Measurements from ENCODE around the gene SRF.

The SRF gene

DNA sequence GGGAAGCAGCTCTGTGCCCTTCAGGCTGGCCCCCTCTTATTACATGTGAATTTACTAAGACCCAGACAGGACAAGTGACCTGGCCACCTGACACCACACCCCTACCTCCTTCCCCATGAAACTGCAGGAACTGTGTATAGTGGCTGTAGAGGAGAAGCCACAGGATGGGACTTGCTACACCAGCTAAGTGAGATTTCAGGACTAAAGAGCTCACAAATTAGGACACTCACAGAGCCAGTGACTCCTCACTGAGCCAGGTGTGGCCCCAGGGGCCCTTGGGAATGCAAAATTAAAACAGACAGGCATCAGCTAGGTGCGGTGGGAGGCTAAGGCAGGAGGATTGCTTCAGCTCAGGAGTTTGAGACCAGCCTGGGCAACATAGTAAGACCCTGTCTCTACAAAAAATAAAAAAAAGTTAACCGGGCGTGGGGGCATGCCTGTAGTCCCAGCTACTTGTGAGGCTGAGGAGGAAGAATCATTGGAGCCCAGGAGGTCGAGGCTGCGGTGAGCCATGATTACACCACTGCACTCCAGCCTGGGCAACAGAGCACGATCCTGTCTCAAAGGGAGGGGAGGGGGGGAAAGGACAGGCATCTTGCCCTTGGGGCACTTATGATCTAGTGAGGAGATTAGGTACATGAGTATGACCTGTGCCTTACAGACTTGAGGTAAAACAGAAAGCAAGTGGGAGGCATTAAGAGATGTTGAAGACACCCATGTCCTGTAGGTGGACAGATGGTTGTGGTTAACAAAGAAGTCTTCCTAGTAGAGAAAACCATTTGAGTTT lies 23.2 kb upstream of the SRF start:
- DNase-seq, result no peak

DNA sequence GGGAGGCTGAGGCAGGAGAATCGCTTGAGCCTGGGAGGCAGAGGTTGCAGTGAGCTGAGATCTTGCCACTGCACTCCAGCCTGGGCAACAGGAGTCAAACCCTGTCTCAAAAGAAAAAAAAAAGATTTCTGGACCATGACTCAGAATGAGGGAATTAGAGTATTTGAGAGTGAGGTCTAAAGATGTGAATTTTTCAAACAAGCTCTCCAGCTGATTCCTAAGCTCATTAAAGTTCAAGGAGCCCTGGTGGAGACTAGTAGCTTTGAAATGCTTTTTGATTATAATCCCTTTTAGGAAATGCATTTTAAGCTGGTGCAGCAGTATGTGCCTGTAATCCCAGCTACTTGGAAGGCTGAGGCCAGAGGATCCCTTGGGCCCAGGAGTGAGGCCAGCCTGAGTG lies 21.8 kb upstream of the SRF start:
- DNase-seq, result no peak

DNA sequence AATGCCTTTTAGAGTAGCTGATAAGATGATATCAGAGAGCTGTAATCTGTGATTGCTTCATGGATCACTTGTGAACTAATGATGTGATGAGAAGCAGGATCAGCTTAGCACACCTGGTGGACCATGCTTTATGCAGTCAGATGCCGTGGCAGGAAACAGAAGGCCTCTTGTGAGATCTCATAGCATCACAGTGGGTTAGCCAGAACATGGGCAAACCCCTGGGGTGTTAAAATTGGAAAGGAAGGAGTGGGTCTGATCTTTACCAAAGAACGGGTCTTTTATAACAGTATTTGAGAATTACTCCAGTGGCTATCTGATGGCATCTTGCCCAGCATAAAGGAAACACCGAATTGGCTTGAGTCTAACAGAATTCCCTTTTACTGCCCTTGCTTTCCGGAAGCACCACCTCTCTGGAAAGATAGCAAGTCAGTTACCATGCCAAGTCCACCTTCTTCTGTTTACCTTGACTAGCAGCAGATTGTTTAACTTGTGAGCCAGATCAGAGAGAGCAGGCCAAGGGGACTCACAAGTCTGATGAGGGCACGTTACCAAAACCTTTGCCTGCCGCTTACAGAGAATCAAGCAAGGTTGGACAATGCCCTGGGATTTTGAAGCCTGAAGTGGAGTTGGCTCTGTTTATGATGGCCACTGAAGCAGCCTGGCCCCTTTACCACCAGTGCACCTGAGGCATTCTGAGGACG lies 20.9 kb upstream of the SRF start:
- no peak for DNase-seq

DNA sequence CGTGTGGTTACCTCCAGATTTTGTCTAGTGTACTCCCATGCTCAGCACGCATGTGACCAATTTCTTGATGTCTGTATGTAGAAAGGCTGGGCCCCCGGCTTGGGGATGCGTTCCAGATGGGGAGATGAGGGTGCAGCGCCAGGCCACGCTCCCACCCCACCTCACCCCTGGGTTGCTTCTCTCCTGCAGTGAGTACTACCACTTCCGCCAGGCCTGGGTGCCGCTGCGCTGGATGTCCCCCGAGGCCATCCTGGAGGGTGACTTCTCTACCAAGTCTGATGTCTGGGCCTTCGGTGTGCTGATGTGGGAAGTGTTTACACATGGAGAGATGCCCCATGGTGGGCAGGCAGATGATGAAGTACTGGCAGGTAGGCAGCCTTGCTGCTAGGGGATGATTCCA lies 11.5 kb upstream of the SRF start:
- no peak for DNase-seq

DNA sequence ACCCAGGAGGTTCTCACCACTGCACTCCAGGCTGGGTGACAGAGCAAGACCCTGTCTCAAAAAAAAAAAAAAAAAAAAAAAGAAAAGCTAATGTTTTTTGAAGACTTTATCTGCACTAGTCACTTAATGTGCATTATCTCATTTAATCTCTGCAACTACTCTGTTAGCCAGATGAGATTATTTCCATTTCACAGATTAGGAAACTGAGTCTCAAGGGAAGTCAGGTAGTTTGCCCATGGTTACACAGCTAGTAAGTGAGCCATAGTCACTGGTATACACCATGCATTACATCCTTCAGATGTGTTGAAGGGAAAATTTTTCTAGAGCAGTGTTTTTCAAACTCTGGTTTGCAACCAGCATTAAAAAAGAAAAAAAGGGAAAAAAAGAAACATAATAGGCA lies 7.2 kb upstream of the SRF start:
- DNase-seq, result no peak

DNA sequence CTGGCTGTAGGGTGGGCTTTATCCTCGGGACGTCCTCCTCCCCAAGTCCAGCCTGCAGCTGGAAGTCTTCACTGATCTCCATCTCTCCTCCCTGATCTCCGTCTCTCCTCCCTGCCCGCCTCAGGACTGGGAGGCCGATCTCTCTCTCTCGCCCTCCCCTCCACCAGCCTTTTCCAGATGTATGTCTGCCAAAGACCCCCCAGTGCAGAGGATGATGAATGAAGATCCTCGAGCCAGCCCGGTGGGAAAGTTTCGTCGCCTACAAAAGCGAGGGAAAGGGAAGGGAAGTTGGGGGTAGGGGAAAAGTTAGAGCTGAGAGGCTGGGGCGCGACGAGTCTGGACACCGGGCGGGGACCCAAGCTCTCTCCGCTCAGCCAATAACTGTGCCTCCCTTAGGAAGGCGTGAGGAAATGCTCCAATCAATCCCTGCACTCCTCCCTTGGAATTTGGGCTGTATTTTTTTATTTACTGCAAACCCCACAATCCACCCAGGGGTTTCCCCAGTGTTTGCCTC lies 595 bp upstream of the SRF start:
- no peak for DNase-seq

DNA sequence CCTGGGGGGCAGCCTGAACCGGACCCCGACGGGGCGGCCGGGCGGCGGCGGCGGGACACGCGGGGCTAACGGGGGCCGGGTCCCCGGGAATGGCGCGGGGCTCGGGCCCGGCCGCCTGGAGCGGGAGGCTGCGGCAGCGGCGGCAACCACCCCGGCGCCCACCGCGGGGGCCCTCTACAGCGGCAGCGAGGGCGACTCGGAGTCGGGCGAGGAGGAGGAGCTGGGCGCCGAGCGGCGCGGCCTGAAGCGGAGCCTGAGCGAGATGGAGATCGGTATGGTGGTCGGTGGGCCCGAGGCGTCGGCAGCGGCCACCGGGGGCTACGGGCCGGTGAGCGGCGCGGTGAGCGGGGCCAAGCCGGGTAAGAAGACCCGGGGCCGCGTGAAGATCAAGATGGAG lies 636 bp downstream of the SRF start:
- no peak for DNase-seq

DNA sequence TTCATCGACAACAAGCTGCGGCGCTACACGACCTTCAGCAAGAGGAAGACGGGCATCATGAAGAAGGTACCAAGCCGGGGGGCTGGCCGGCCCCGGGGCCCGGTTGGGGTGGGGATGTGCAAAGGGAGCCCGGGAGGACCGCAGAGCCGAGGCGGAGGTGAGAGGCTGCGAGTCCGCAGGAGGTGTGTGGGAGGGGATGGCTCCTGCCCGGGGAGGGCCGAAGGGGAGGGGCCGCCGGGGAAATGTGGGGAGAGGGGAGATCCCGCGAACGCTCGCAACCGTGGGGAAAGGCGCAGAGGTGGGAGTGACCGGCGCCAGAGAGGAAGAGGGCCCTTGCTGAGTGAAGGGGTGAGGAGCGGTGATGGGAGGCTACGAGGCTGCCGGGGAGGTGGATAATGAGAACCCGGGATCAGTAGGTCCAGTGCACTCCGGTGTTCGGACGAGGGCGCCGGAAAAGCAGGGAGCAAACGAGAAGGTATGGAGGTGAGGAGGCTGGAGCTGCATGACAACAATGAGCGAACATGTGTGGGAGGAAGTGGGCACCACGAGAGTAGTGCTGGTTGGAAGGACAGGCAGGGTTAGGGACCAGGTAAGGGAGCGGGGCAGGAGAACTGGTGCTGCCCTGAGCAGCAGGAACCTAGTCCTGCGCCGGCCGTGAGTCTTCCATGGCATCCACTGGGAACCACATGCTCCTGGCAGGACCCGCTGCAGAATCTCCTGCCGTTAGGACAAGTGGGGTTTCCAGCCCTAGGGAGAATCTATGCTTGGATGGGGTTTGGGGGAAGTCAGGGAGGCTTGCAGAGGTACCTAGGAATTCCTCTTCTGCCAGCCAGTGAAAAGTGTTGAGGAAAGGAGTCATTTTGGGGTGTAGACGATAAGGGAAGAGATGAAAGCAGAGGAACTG lies 1.3 kb downstream of the SRF start:
- no peak for DNase-seq

DNA sequence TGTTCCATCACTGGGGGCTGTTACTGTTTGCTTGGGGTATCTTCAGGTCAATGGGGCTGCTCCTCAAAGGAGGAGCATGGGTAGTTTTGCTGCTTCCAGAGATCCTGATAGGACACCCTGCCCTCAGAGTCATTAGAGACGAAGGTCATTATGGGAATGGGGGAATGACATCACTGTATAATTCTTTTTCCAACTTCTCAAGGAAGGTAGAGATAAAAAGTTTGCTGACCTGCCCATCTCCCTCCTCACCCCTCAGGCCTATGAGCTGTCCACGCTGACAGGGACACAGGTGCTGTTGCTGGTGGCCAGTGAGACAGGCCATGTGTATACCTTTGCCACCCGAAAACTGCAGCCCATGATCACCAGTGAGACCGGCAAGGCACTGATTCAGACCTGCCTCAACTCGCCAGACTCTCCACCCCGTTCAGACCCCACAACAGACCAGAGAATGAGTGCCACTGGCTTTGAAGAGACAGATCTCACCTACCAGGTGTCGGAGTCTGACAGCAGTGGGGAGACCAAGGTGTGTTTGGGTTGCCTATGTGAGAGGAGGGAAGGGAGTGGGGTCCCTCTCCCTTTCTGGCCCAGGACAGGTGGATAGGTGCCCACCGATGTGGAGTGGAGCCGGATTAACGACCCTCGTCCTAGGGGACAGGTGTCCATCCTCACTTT lies 2.7 kb downstream of the SRF start:
- no peak for DNase-seq

DNA sequence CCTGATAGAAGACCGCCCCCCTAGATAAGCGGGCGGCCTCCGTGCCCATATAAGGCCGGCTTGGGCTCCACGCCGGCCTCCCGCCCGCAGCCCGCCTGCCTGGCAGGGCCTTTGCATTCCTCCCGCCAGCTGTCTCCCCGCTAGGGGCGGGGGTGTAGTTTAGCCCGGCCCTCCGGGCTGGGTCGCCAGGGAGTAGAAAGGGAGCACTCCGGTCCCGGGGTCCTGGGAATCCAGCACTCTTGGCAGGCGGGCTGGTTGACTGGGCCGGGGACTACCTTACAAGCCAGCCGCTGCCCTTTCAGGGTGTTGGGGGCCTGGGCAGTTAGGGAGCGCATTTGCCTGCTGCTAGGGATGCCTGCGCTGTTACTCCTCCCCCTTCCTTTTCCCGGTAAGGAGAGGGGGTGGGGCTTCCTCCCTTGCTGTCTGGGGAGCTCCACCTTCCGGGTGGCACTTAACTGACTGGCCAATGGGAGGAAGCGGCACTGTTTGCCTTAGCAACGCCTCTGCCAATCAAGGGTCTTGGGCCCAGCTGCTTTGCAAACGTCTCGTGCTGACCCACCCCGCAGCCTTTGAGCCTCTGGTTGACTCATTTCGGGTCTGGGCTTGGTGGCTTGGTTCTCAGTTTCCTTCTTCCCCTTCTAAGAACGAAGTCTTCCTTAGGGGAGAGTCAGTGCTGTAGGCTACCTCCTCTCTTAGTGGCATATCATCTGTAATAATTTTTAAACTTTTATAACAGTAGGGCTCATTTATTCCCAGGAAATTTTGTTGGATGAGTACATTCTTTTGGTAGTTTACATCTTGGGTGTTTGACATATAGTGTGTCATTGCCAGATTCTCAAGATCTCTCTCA lies 3.4 kb downstream of the SRF start:
- DNase-seq, result peak; percentile 92

DNA sequence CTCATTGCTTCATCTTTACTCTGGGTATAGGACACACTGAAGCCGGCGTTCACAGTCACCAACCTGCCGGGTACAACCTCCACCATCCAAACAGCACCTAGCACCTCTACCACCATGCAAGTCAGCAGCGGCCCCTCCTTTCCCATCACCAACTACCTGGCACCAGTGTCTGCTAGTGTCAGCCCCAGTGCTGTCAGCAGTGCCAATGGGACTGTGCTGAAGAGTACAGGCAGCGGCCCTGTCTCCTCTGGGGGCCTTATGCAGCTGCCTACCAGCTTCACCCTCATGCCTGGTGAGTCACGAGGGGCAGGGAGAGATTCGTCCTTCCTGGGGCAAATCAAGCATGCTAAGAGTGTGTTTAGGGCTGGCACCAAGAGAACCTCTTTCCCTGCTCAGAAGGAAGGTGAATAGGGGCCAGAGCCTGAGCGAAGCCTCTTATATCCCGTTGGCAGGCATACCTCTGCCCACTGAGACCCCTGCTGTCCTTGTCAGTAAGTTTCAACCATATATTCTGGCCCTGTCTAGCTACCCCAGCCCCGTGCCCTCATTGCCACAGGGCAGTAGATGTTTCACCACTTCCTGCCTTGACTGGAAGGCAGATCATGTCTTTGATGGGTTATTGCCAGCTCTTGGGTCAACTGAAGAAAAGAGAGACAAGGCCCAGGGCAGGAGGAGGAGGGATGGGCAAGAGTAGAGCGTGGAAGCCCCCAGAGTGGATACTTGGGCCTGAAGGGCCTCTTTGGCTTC lies 4.8 kb downstream of the SRF start:
- DNase-seq, result no peak

DNA sequence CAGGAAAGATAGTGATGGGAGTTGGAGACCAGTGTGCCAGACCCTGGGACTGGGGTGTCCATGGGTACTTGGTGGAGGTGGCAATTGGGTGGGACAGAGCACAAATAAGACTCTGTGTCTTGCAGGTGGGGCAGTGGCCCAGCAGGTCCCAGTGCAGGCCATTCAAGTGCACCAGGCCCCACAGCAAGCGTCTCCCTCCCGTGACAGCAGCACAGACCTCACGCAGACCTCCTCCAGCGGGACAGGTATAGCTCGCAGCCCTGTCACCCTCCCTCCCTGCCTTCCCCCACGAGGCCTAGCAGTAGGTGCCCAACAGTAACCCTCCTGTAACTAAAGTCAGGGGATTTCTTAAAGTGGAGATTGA lies 5.3 kb downstream of the SRF start:
- no peak for DNase-seq

DNA sequence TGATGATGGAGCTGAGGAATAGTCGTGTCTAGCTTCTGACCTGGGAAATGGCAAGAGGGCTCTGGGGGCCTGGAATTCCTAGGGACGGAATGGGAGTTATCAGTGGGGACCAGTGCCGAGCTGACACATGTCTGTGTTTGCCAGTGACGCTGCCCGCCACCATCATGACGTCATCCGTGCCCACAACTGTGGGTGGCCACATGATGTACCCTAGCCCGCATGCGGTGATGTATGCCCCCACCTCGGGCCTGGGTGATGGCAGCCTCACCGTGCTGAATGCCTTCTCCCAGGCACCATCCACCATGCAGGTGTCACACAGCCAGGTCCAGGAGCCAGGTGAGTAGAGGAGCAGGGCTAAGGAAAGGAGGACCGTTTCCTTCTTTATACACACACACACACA lies 7.1 kb downstream of the SRF start:
- DNase-seq, result no peak

DNA sequence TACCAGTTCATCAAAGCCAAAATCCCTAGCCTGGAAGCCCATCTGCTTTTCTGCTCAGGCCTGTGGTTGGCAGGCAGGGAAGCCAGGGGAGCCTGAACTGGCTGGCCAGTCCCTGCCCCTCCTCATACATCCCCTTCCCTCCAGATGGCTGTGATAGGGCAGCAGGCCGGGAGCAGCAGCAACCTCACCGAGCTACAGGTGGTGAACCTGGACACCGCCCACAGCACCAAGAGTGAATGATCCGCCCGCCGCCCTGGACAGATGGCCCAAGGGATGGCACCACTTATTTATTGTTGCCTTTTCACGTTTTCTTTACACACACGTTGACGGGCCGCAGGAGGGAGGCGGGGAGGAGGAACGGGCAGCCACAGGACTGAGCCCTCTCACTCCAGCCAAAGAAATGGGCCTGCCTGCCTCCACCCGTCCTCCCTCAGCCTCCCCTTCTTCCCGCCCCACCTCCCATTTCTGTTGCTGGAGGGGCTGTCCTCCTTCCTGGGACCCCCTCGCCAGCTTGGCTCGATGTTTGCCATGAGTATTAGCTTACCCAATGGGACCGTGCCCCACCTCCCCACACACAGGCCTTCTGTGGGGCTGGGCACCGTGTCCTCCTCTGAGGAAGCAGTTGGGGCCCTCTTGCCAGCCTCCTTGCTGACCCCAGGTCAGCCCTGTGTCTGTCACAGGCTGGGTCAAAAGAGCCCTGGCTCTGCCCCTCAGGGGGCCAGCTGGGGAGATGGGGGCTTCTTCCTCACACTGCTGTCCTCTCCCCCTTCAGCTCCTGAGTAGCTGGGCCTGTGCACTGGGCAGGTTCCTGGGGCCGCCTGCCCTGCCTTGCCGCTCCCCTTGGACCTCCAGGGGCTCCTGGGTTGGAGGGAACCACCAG lies 8.1 kb downstream of the SRF start:
- DNase-seq, result no peak

DNA sequence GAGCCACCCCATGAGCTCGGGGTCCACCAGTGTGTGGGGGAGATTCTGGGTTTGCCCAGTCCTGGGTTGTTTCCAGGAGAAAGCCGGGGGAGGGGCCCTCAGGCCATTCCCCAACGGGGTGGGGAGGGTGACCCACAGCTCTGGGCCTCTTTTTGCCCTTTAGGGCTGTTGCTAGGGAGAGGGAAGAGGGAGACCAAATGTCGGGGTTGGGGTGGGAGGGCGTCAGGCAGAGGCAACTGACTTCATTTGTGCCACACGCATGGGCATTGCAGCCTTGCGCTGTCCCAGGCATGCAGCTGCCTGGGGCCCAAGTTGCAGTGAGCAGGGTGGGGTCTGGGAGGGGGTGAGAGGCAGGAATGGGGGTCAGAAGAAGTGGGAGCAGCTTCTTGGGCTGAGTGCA lies 9.0 kb downstream of the SRF start:
- no peak for DNase-seq

DNA sequence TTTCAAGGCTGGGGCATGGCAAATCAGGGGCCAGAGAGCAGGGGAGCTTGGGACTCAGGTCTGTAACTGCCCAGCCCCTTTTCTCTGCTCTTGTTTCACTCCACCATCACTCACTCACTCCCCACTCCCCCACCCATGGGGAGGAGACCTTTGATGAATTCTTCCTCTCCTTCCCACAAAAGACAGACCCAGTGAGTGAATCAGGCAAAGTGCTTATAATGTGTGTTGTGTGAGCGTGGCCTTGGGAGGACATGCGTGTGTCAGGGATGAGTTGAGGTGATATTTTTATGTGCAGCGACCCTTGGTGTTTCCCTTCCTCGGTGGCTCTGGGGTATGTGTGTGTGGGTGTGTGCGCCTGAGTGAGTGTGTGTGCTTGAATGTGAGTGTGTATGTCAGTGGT lies 9.9 kb downstream of the SRF start:
- no peak for DNase-seq

DNA sequence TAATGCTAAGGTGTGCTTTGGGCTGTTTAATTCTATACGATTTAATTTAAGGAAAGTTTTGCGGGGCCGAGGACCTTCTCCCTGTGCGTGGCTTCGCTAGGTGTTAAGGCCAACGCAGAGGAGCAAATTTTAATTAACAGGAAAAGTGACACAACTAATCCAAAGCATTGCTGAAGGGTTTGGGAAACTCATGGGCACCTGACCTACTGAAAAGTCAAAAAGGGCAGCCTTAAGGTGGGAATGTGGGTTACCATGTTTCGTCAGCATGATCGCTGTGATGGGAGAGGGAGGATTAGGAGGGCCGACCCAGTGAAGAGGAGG lies 10.5 kb downstream of the SRF start:
- no peak for DNase-seq

DNA sequence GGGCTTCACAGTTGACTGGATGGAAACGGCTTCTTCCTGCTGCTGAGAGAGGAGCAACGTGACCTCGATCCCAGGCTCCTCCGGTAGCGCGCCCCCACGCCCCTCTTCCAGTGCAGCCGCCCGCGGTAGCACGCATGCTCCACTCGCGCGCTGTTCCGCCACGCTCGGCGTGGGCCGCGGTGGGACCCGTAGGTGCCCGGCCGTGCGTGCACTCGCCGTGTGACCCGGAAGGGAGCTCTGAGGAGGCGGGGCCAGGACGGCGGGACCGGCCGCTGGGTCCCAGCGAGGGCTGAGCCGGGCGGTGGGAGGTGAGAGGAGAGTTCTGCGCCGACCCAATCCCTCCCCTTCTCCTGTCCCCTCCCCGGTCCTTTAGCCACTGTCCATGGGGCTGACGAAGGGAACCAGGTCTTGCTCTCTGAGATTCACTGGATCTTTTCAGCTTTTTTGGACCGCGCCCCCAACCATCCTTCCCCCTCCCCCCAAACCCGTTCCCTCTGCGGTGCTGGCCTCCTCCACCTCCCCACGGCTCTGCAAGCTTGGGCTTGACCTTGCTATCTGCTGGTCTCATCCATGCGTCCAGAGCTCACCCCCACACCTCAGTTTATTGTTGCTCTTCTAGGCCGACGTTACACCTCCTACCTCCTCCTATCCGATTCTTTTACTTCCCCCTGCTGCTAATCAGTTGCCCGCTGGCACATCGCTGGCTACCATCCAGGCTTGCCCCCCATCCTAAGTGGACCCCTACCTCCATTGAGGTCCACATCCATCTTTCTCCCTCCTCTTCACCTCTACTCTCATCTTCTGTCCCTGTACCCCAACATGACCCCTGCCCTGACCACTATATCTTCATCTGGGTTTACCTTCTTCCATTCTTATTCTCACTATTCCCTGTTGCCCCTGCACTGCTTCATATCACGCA lies 11.1 kb downstream of the SRF start, which contains the start of gene CUL9:
Gene CUL9 (plus strand): TSS at position 255 of the 919 bp plus-strand sequence. CDS start 2,115 bp downstream, outside the sequence.
- DNase-seq, result no peak

DNA sequence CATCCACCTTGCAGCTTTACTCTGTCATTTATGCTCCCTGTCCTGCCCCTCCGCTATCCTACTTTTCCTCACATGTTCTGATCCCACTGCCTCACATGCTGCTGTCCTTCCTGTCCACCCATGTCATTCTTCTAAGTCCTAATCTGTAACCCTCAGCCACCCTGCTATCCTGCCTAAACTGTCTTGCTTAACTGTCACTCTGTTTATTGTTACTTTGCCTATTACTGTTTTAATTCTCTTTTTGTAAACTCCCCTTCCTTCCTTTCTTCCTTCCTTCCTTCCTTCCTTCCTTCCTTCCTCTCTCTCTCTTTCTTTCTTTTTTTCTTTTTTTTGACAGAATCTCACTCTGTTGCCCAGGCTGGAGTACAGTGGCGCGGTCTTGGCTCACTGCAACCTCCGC lies 12.4 kb downstream of the SRF start:
- DNase-seq, result no peak

Measured in SIG-M5 (cell line).